Right ventricle myocardium inferior (tissue), 1 donor: Measurements from ENCODE around the gene BTBD9. TPM values are rescaled to one million over a fixed set of nuclear protein-coding genes. Genes with fewer than 3 reads are reported as not detected.
A peak's percentile ranks its signal among the peaks of the same experiment; 100 is the strongest.

ENCODE experiments used
- ATAC-seq: fragments of 200-7000 bp; cut with Tn5 transposase; one replicate; pipeline ENCODE4 v1.9.1; 2020; ENCODE audit warnings: mild to moderate bottlenecking, moderate library complexity
- DNase-seq: peaks from one replicate; pipeline ENCODE4 v3.0.0; 2021; ENCODE audit errors: missing footprints
- intact Hi-C: fragments of 100-400 bp; cut with DNase I; formaldehyde crosslinking; loops from one replicate; pipeline ENCODE4 v1.11.0; 2022
- total RNA-seq: library from RNA; stranded (reverse); fragmentation: NEBNext Ultra II Directional; extraction: Animal tissue kit (Norgen Biotek cat#: 25700); gene quantifications from one replicate; pipeline ENCODE4 v1.2.1, GENCODE V29; 2021
- donor health status: DM: no; HTN: yes; CAD: no; lungs with severe emphysema.

Gene BTBD9
- total RNA-seq, 1 donor from 2014 or later, result 16.8 TPM

DNA sequence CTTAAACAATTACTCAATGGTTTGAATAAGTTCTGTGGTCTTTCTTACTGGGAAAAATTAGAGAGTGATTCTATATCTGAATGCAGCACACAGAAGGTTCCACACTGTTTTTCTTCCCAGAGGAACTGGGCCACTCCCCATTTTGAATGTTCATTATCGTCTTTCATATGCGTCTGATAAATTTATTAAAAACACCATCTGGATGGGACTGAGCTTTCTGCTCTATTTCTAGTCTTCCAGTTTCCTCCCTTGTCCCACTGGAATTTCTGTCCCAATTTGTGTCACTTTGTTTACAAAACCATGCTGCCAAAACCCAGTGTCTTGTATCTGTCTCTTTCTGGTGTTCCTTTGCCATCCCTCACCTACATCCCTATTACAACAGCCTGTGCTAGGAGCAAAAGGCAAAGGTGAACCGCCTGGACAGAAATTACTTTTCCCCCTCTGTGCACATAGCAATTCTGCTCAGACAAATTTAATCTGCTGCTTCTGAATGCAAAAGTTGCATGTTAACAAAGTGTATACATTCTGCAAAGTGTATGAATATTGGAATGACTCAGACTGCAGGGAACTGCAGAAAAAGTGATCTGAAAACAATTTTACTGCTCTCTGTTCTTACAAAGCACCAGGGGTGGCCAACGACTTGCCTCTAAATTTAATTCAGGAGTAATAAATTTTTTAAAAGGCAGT lies 333.6 kb downstream of the BTBD9 start:
- ATAC-seq, result peak; percentile 25
- intact Hi-C loops, result no loop called here
- DNase-seq, result no peak

- intact Hi-C loops, result no loop called here
- DNase-seq (no peak), ATAC-seq (no peak)
Measured at GRCh38 chr6:38302838-38303237, 336.9 kb downstream of the BTBD9 start.

GRCh38 chr6:38302081-38302480 lies 337.6 kb downstream of the BTBD9 start:
- no peak for DNase-seq
- ATAC-seq, result no peak
- intact Hi-C loops, result no loop called here

DNA sequence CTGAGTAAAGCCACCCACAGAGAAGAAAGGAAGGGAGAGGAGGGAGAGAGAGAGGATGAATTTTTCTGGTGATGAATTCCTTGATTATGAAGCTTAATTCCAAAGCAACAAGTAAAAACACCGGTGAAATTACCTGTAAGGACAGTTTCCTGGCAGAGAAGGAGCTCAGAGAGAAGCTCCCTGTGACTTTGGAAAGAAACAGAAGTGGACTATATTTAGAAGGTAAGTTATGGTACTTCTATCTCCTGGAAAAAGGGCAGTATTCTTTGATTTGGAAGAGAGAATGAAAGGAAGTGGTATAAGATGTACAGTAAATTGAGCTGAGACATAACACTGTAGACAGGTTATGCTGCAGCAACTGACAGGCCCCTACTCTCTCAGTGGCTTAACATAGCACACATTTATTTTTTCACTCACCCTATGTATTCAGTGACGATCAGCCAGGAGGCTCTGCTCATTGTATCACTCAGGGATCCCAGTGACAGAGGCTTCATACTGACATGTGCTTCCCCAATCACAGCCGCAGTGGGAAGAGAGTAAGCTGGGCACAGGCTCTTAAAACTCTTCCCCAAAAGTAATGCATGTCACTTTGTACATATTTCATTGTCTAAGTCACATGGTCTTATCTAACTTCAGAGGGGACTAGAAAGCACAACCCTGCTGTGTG lies 349.5 kb downstream of the BTBD9 start:
- intact Hi-C loops, result no loop called here
- DNase-seq, result no peak
- ATAC-seq, result peak; percentile 83

DNA sequence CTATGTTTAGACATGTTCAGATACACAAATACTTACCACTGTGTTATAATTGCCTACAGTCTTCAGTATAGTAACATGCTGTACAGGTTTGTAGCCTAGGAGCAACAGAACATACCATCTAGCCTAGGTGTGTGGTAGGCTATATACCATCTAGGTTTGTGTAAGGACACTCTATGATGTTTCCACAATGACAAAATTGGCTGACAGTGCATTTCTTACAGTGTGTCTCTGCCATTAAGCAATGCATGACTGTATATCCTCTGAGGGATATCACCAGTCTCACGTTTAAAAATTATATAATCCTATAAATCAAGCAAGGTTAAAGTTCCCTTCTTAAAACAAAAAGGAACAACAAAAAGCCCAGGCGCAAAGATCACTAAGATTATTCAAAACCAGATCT lies 352.2 kb downstream of the BTBD9 start:
- ATAC-seq (no peak), DNase-seq (no peak)
- intact Hi-C loops, result no loop called here

DNA sequence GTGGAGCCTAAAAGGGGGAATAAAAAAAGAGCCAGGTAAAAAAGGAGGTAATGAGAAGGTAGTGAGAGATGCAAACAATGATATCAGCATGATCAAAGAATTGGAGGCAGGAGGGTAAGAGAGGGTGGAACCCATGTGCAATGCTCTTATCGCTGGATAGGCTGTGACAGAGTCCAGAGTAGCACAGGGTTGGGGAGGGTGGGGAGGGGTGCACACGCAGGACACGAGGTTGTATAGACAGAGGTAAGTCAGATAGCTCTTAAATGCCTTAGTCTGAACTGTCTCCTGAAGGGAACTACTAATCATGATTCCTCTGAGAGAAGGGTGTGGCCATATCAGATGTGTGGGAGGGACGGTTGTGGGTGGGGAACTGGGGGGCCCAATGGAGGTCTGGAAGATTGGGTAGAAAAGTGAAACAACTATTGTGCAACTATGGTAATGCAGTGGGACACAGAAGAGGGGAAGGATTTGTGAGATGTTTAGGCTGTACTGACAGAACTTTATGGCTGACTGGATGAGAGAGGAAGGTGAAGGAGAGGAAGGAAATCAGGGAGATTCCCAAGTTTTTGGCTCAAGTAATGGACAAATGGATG lies 354.8 kb downstream of the BTBD9 start:
- DNase-seq (no peak), ATAC-seq (no peak)
- intact Hi-C loops, result no loop called here

GRCh38 chr6:38283734-38284362 lies 355.9 kb downstream of the BTBD9 start:
- intact Hi-C loops, result no loop called here
- DNase-seq (no peak), ATAC-seq (no peak)

- ATAC-seq, result no peak
- intact Hi-C loops, result no loop called here
- DNase-seq, result no peak
Measured at GRCh38 chr6:38282911-38283310, 356.8 kb downstream of the BTBD9 start.

GRCh38 chr6:38281126-38281525 lies 358.6 kb downstream of the BTBD9 start:
- ATAC-seq (no peak), DNase-seq (no peak)
- intact Hi-C loops, result no loop called here

- DNase-seq, result no peak
- intact Hi-C loops, result no loop called here
- no peak for ATAC-seq
Measured at GRCh38 chr6:38279963-38280588, 359.7 kb downstream of the BTBD9 start.

DNA sequence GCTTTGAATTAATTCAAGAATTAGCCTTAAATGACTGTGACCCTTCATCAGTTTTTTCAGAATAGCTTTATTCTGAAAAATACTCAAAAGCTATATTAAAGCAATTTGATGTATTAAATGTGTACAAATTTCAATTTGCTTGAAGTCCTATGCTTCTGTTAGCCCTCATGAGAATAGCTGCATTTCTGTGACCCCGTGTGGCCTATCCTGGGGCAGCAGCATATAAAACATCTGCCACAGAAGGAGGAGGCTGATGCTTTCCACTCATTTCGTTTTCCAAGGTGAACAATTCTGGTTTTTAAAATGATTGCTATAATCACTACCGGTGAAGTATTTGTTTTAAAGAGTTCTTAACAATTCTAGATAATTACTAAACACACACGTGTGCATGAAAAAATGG lies 360.3 kb downstream of the BTBD9 start:
- DNase-seq (no peak), ATAC-seq (no peak)
- intact Hi-C loops, result no loop called here

- intact Hi-C loops, result no loop called here
- DNase-seq, result no peak
- no peak for ATAC-seq
Measured at GRCh38 chr6:38273325-38273724, 366.4 kb downstream of the BTBD9 start.

DNA sequence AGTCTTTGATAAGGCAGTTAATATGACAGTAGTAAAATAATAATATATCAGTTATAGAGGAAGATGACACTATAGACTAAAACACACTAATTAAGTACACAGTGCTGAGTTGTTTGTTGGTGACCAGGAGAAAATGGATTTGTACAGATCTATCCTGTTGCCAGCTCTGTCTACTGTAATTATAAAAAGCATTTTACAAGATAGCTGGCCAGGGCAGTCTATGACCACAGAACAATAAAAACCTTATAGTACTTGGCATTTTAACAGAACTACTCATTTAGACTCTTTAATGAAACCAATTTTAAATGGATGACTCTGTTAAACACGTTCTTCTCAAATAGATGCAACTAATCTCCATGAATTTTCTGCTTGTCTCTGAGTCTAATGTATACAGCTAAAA lies 367.5 kb downstream of the BTBD9 start:
- ATAC-seq (no peak), DNase-seq (no peak)
- intact Hi-C loops, result no loop called here

DNA sequence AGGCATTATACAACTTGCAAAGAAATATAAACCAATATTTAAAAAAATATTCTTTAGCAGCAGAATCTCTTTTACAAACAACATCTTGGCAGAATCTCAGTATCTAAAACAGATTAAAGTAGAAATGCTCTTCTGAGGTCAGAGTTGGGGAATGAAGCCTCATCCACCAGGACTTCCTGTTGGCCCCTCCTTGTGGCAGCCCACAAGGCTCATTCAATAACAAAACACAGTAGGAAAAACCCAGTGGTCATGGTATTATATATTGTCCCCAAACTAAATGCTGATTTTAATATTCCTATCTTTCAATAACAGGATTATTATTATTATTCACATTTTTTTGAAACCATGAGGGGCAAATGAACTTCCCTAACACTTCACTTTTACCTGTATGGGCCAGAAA lies 368.6 kb downstream of the BTBD9 start:
- ATAC-seq (no peak), DNase-seq (no peak)
- intact Hi-C loops, result no loop called here

- DNase-seq (no peak), ATAC-seq (no peak)
- intact Hi-C loops, result no loop called here
Measured at GRCh38 chr6:38270367-38270766, 369.4 kb downstream of the BTBD9 start.

DNA sequence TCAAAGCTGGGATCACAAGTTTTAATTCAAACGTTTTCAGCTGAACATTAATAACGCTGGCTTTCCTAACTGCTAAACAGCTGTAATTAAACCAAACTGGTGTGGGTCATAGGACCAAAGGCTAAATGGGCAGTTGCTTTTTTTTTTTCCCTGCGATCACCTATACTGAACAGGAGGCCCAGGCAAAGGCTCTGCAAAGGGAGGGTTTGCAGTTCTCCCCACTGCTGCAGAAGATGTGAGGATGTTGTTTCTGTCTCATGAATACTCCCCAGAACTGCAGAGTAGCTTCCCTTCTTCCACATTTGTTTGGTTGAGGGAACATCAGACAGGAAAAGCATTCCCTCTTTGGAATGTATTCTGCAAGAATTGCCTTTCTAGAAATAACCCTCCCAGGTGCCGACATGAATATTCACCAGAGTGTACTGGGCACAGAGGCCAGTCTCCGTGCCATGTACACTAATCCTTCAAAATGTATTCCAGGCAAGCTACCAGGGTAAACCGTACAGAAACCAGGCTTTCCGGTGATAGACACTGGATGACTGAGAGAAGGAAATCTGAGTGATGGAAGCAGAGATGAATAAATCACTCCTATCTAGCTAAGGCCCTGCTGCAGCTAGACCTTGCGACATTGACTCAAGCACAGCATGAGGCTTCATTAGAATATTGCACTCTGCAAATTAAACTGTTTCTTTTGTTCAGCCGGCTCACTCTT lies 370.1 kb downstream of the BTBD9 start:
- intact Hi-C loops, result no loop called here
- peak; percentile 34 for ATAC-seq
- DNase-seq, result no peak

GRCh38 chr6:38268342-38268741 lies 371.4 kb downstream of the BTBD9 start:
- ATAC-seq (no peak), DNase-seq (no peak)
- intact Hi-C loops, result no loop called here

DNA sequence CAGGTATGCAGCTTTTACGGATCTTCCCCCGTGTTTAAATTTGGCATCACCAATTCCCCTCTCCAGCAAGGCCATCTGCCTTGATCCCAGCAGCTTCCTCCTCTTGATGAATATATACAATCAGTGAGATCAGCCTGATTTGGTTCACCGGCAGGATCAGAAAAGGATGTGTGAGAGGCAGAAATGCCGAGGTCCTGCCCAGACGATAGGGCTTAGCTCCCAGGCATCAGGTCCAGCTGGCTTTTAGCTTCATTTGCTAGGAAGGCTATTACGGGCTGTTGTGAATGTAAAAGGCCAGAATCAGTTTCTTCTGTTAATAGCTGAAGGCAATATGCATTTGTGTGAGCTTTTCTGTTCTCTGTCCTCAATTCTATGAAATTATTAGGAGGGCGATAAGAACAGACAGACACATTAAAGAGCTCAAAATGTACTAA lies 372.8 kb downstream of the BTBD9 start:
- intact Hi-C loops, result no loop called here

DNA sequence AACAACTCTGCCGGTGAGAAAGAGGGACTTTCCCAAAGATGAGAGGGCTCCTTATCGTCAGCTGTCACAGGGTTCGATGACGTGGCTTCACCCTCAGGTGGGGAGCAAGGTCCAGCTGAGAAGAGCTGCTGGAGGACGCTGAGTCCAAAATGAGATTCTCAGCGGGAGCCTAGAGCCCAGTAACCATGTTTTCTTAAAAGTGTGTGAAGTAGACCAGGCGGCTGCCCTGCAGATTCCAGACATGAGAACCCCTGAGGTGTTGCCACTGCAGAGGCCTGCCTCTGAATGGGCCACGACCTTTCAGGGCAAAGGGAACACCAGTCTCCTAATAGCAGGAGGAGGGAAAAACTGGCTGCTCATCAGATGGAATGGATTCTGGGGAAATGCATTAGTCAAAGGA lies 375.1 kb downstream of the BTBD9 start:
- DNase-seq (no peak), ATAC-seq (no peak)
- intact Hi-C loops, result no loop called here

More for the DNA sequence above, 372.8 kb downstream of the BTBD9 start:
- DNase-seq (no peak), ATAC-seq (no peak)
